OCI-LY7 (cell line): ENCODE data around the gene NPM1. TPM values are rescaled to one million over a fixed set of nuclear protein-coding genes. Genes with fewer than 3 reads are reported as not detected.

Experiments
- BruUV-seq: library from RNA; stranded (reverse); fragments of 400-500 nt; replicated peaks from 2 replicates; lab custom pipeline; 2021; lab: Mats Ljungman, UMichigan
- CTCF ChIA-PET: fragments of 300-600 bp; sonication (Branson Sonifier 250); formaldehyde crosslinking; loops from one replicate; lab custom pipeline; 2022; ENCODE audit warnings: antibody characterized with exemption; ENCODE audit not compliant: unreplicated experiment; lab: Charles Lee
- POLR2A ChIA-PET: fragments of 300-600 bp; sonication (Branson Sonifier 250); formaldehyde crosslinking; loops from one replicate; lab custom pipeline; 2022; ENCODE audit warnings: antibody characterized with exemption; lab: Charles Lee
- DNase-seq: peaks from one replicate; pipeline ENCODE4 v3.0.0-alpha.2; 2015; ENCODE audit warnings: low spot score
- H2AFZ ChIP-seq: fragments of 200-600 bp; sonication (generic), shearing (Covaris generic); 2 replicates; pipeline ENCODE4 v1.6.1; 2014; ENCODE audit warnings: mild to moderate bottlenecking, antibody characterized with exemption, low read length, moderate library complexity
- H3K27ac ChIP-seq: fragments of 200-600 bp; sonication (generic); 2 replicates; pipeline ENCODE4 v1.5.1; 2014; ENCODE audit warnings: mixed run types, low read depth, mild to moderate bottlenecking, moderate library complexity, low read length, inconsistent platforms; ENCODE audit not compliant: poor library complexity, severe bottlenecking
- H3K36me3 ChIP-seq: fragments of 200-600 bp; sonication (generic); 2 replicates; pipeline ENCODE4 v1.6.1; 2014; ENCODE audit warnings: mild to moderate bottlenecking, antibody characterized with exemption, low read length, moderate library complexity, mixed read lengths; ENCODE audit not compliant: insufficient read depth
- H3K4me1 ChIP-seq: fragments of 200-600 bp; sonication (generic); 2 replicates; pipeline ENCODE4 v1.5.1; 2014; ENCODE audit warnings: mild to moderate bottlenecking, low read length; ENCODE audit not compliant: insufficient read depth, poor library complexity, severe bottlenecking
- H3K4me2 ChIP-seq: fragments of 200-600 bp; sonication (generic); 2 replicates; pipeline ENCODE4 v1.6.1; 2014; ENCODE audit warnings: mild to moderate bottlenecking, low read length
- H3K4me3 ChIP-seq: fragments of 200-600 bp; sonication (generic); 2 replicates; pipeline ENCODE4 v1.5.1; 2014; ENCODE audit warnings: mild to moderate bottlenecking, low read depth, low read length; ENCODE audit not compliant: poor library complexity, severe bottlenecking
- H3K79me2 ChIP-seq: fragments of 200-600 bp; sonication (generic); 2 replicates; pipeline ENCODE4 v1.6.1; 2016; ENCODE audit warnings: low read depth, mild to moderate bottlenecking, low read length, moderate library complexity, mixed read lengths; ENCODE audit not compliant: insufficient read depth
- H3K9me2 ChIP-seq: fragments of 200-600 bp; sonication (generic); 2 replicates; pipeline ENCODE4 v1.6.1; 2016; ENCODE audit warnings: mild to moderate bottlenecking, low read length, mixed read lengths; ENCODE audit not compliant: insufficient read depth
- H3K9me3 ChIP-seq: fragments of 200-600 bp; sonication (generic); 2 replicates; pipeline ENCODE4 v1.6.1; 2014; ENCODE audit warnings: mild to moderate bottlenecking, mixed run types, low read length, mixed read lengths
- H4K20me1 ChIP-seq: fragments of 200-600 bp; sonication (generic); 2 replicates; pipeline ENCODE4 v1.6.1; 2014; ENCODE audit warnings: mild to moderate bottlenecking, antibody characterized with exemption, low read length, moderate library complexity, mixed read lengths; ENCODE audit not compliant: insufficient read depth
- EZH2phosphoT487 ChIP-seq: fragments of 200-600 bp; sonication (generic); IDR thresholded peaks from 2 replicates; pipeline ENCODE4 v1.6.1; 2018; ENCODE audit warnings: low read depth, borderline replicate concordance, mild to moderate bottlenecking, mixed run types, antibody characterized with exemption, low read length, moderate library complexity, mixed read lengths
- intact Hi-C: fragments of 100-400 bp; cut with micrococcal nuclease; formaldehyde crosslinking; loops from one replicate; pipeline ENCODE4 v1.10.0; 2022; ENCODE audit not compliant: unreplicated experiment
- total RNA-seq, 2 experiments: library from RNA; depleted of rRNA in 1 of 2; stranded (reverse); fragments of >200 nt in 1 of 2; shearing (Covaris generic) in 1 of 2; gene quantifications; 2 replicates each; pipeline ENCODE4 v1.2.3, GENCODE V29; 2014 to 2022
- TF ChIP-seq, protein P1 (sequence below): fragments of 200-600 bp; sonication (generic); conservative IDR thresholded peaks from 2 replicates; pipeline ENCODE4 v1.5.1; 2014; ENCODE audit warnings: mild to moderate bottlenecking, antibody characterized with exemption, low read length, moderate library complexity, mixed read lengths

The NPM1 gene
- total RNA-seq, 2 experiments from 2014 or later = 1,091 to 2,027 TPM

DNA sequence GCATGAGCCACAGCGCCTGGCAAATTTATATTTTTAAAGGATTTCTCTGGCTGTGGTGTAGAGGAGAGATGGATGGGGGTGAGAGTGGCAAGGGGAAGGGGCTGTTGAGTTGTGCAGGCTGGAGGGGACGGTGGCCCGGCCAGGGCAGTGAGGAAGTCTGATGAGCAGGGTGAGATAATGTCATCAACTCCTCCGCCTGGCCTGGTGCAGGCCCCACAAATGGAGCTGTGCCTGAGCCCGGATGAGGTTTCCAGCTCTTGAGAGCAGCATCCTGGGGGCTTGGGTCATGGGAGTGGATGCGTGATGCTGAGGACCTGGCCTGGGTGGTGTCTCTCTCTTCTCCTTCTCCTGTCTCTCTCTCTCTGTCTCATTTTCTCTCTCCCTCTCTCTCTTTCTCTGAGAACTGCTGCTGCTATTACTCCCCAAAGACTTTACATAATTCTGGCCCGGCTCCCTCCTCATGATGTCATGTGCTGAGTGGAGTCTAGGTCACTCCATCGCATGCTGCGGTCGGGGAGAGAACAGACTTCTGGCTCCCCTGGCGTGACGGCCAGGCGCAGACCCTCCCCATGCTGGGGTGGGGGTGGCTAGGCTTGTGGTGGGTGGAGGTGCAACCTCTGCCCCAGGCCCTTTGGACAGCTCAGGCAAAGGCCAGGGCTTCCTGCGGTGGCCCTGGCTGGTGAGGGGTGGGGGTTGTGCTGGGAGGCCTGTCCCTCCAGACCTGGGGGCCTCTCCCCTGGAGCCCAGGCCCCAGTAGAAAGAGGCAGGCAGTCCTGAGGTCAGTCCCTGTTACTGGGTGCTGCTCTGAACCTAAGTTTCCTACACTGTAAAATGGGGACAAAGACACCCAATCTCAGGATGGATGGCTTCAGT lies 58.2 kb downstream of the NPM1 start:
- CTCF ChIA-PET = no interaction called here
- POLR2A ChIA-PET = no interaction called here
- BruUV-seq = no TSS peak
- no peaks in the 10 kb centered on the region for H3K9me3 ChIP-seq
- DNase-seq = no peak
- H3K4me1 ChIP-seq = no peaks in the 10 kb centered on the region
- intact Hi-C loops = no loop called here
- no peaks in the 10 kb centered on the region for H3K79me2 ChIP-seq
- no peak overlapping the region for H3K4me3 ChIP-seq
- no peak for TF ChIP-seq EZH2phosphoT487
- TF ChIP-seq, protein P1, sequence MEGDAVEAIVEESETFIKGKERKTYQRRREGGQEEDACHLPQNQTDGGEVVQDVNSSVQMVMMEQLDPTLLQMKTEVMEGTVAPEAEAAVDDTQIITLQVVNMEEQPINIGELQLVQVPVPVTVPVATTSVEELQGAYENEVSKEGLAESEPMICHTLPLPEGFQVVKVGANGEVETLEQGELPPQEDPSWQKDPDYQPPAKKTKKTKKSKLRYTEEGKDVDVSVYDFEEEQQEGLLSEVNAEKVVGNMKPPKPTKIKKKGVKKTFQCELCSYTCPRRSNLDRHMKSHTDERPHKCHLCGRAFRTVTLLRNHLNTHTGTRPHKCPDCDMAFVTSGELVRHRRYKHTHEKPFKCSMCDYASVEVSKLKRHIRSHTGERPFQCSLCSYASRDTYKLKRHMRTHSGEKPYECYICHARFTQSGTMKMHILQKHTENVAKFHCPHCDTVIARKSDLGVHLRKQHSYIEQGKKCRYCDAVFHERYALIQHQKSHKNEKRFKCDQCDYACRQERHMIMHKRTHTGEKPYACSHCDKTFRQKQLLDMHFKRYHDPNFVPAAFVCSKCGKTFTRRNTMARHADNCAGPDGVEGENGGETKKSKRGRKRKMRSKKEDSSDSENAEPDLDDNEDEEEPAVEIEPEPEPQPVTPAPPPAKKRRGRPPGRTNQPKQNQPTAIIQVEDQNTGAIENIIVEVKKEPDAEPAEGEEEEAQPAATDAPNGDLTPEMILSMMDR = no peak
- H3K36me3 ChIP-seq = no peaks in the 10 kb centered on the region
- H3K4me2 ChIP-seq = no peak overlapping the region
- no peaks in the 10 kb centered on the region for H3K9me2 ChIP-seq
- no peak overlapping the region for H2AFZ ChIP-seq
- H4K20me1 ChIP-seq = no peaks in the 10 kb centered on the region
- no peak overlapping the region for H3K27ac ChIP-seq

GRCh38 chr5:171447226-171447625 lies 59.6 kb downstream of the NPM1 start:
- TF ChIP-seq, protein P1 = no peak
- TF ChIP-seq EZH2phosphoT487 = no peak
- Histone ChIP-seq H3K4me1 (no peaks in the 10 kb centered on the region), H3K9me2 (no peaks in the 10 kb centered on the region), H3K9me3 (no peaks in the 10 kb centered on the region), H4K20me1 (no peaks in the 10 kb centered on the region), H3K79me2 (no peaks in the 10 kb centered on the region), H3K27ac (no peak overlapping the region), H2AFZ (no peak overlapping the region), H3K36me3 (no peaks in the 10 kb centered on the region), H3K4me3 (no peak overlapping the region), H3K4me2 (no peak overlapping the region)
- POLR2A ChIA-PET = no interaction called here
- intact Hi-C loops = no loop called here
- no TSS peak for BruUV-seq
- no peak for DNase-seq
- CTCF ChIA-PET = no interaction called here

DNA sequence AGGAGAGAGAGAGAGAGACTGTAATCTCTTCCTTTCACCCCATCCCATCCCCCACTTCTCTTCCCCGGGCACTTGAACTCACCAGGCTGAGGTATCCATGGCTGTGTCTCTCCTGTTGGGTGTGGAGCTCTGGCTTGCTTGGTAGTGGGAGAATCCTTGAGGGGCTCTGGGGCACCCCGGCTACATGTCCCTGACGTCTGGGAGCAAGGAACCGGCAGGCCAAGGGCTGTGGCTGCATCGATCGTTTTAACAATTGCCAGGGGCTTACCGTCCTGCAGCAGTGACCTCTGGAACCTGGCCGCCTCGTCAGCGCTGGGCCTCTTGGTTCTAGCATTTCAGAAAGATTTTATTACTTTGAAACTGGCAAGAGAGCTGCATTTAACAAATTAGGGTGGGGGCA lies 61.8 kb downstream of the NPM1 start:
- H3K4me2 ChIP-seq = no peak overlapping the region
- H3K79me2 ChIP-seq = no peaks in the 10 kb centered on the region
- no peak overlapping the region for H2AFZ ChIP-seq
- no peaks in the 10 kb centered on the region for H3K9me3 ChIP-seq
- H3K9me2 ChIP-seq = no peaks in the 10 kb centered on the region
- no peak overlapping the region for H3K4me3 ChIP-seq
- no peaks in the 10 kb centered on the region for H3K4me1 ChIP-seq
- POLR2A ChIA-PET = no interaction called here
- DNase-seq = no peak
- no peak overlapping the region for H3K27ac ChIP-seq
- CTCF ChIA-PET = interaction anchor here (0.6 kb wide), 1 partner anchor 15 kb away, joined by 15 read pairs; no protein-coding TSS in a partner anchor
- intact Hi-C loops = no loop called here
- H3K36me3 ChIP-seq = no peaks in the 10 kb centered on the region
- no peaks in the 10 kb centered on the region for H4K20me1 ChIP-seq
- no TSS peak for BruUV-seq
- TF ChIP-seq, protein P1 = no peak
- no peak for TF ChIP-seq EZH2phosphoT487
